ENCODE results near the gene HIP1. TPM values are rescaled to one million over a fixed set of nuclear protein-coding genes. Genes with fewer than 3 reads are reported as not detected.

The HIP1 gene
- total and polyA plus RNA-seq, 9 of the 15 experiments (the other 6 are each of a cell fraction or from before 2014, with no cell fraction given): 2.4 to 13.7 (median 9.5) TPM

- TF ChIP-seq FOXP4 (CRISPR knock-in tag; IDR thresholded peaks at IDR 0.05; ENCODE audit: borderline replicate concordance): no peak
- no peak for TF ChIP-seq ZBTB9 (CRISPR knock-in tag; IDR thresholded peaks at IDR 0.05)
- TF ChIP-seq TSHZ1 (CRISPR knock-in tag; IDR thresholded peaks at IDR 0.05): no peak
- no peak for TF ChIP-seq ZNF184 (CRISPR knock-in tag; IDR thresholded peaks at IDR 0.05)
- TF ChIP-seq ZSCAN32 (CRISPR knock-in tag; IDR thresholded peaks at IDR 0.05): no peak
- no peak for TF ChIP-seq POLR2H (tag; IDR thresholded peaks at IDR 0.05; ENCODE audit: low read depth)
- no peak for TF ChIP-seq CC2D1A (IDR thresholded peaks at IDR 0.05)
- TF ChIP-seq FOSL1 (tag; conservative IDR thresholded peaks at IDR 0.05): no peak
- TF ChIP-seq ZNF274 (IDR thresholded peaks at IDR 0.05; ENCODE audit: borderline replicate concordance, low read depth, low read length): no peak
- TF ChIP-seq BRF2 (IDR thresholded peaks at IDR 0.05; ENCODE audit: borderline replicate concordance, insufficient read depth, insufficient read length): no peak
- no peak for TF ChIP-seq ERF (CRISPR knock-in tag; IDR thresholded peaks at IDR 0.05)
- TF ChIP-seq C11orf30 (IDR thresholded peaks at IDR 0.05; ENCODE audit: low read depth): no peak
- TF ChIP-seq CBFB (CRISPR knock-in tag; IDR thresholded peaks at IDR 0.05): no peak
- TF ChIP-seq GATA2 (CRISPR knock-in tag; IDR thresholded peaks at IDR 0.05): no peak
- TF ChIP-seq YBX1 (IDR thresholded peaks at IDR 0.05): no peak
- no peak for TF ChIP-seq STAT6 (CRISPR knock-in tag; IDR thresholded peaks at IDR 0.05)
- TF ChIP-seq ZNF197 (CRISPR knock-in tag; IDR thresholded peaks at IDR 0.05; ENCODE audit: low read depth): no peak
- no peak for TF ChIP-seq NELFE (IDR thresholded peaks at IDR 0.05; ENCODE audit: insufficient read depth, insufficient read length)
Observed at GRCh38 chr7:75740846-75741497, 2.2 kb upstream of the HIP1 start (continued).
